IMR-90 (cell line): ENCODE results near the gene AOPEP. TPM values are rescaled to one million over a fixed set of nuclear protein-coding genes. Genes with fewer than 3 reads are reported as not detected.

Source experiments
- ATAC-seq: fragments of 200-7000 bp; cut with Tn5 transposase; 2 replicates; pipeline ENCODE4 v1.9.1; 2020; ENCODE audit warnings: low read depth, mild to moderate bottlenecking, moderate library complexity
- BruUV-seq: library from RNA; stranded (reverse); fragments of 400-500 nt; replicated peaks from 2 replicates; lab custom pipeline; 2021; lab: Mats Ljungman, UMichigan
- CTCF ChIA-PET: fragments of 300-600 bp; formaldehyde crosslinking; extraction: SDS; loops from one replicate; lab custom pipeline; 2021; ENCODE audit warnings: antibody characterized with exemption; lab: Yijun Ruan, JAX
- POLR2A ChIA-PET: fragments of 300-600 bp; sonication (Branson Sonifier 250); formaldehyde crosslinking; loops from one replicate; lab custom pipeline; 2022; ENCODE audit warnings: antibody characterized with exemption; ENCODE audit not compliant: unreplicated experiment; lab: Charles Lee
- DNase-seq: peaks from one replicate; pipeline ENCODE4 v3.0.0; 2013
- H2AFZ ChIP-seq: replicated peaks from 2 replicates; pipeline ENCODE3; 2013; ENCODE audit warnings: low read length, mild to moderate bottlenecking; ENCODE audit not compliant: poor library complexity
- H2AK5ac ChIP-seq: 2 replicates; pipeline ENCODE4 v1.6.1; 2013; ENCODE audit warnings: low read depth, low read length, inconsistent platforms
- H2AK9ac ChIP-seq: replicated peaks from 2 replicates; pipeline ENCODE3; 2013; ENCODE audit warnings: mild to moderate bottlenecking, low read depth, low read length, moderate library complexity; ENCODE audit not compliant: poor library complexity
- H2BK120ac ChIP-seq: 2 replicates; pipeline ENCODE4 v1.6.1; 2013; ENCODE audit warnings: low read depth, low read length, inconsistent platforms
- H2BK15ac ChIP-seq: 3 replicates; pipeline ENCODE4 v1.6.1; 2013; ENCODE audit warnings: low read depth, low read length, inconsistent platforms
- H2BK20ac ChIP-seq: 2 replicates; pipeline ENCODE4 v1.6.1; 2013; ENCODE audit warnings: low read depth, mild to moderate bottlenecking, inconsistent platforms, low read length, moderate library complexity
- H2BK5ac ChIP-seq: 2 replicates; pipeline ENCODE4 v1.6.1; 2013; ENCODE audit warnings: mild to moderate bottlenecking, low read depth, low read length, inconsistent platforms; ENCODE audit not compliant: poor library complexity, severe bottlenecking
- H3K14ac ChIP-seq: replicated peaks from 2 replicates; pipeline ENCODE4 v1.6.1; 2013; ENCODE audit warnings: low read depth, low read length, inconsistent platforms
- H3K18ac ChIP-seq: 2 replicates; pipeline ENCODE4 v1.6.1; 2013; ENCODE audit warnings: low read depth, low read length, control low read depth
- H3K23ac ChIP-seq: 2 replicates; pipeline ENCODE4 v1.6.1; 2013; ENCODE audit warnings: low read depth, low read length, inconsistent platforms
- H3K27ac ChIP-seq: 2 replicates; pipeline ENCODE4 v1.5.1; 2013; ENCODE audit warnings: mild to moderate bottlenecking, control low read depth, low read length; ENCODE audit not compliant: insufficient read depth
- H3K27me3 ChIP-seq: 2 replicates; pipeline ENCODE4 v1.6.1; 2013; ENCODE audit warnings: low read length; ENCODE audit not compliant: control insufficient read depth, insufficient read depth
- H3K36me3 ChIP-seq: 2 replicates; pipeline ENCODE4 v1.6.1; 2013; ENCODE audit warnings: low read length, mixed read lengths; ENCODE audit not compliant: control insufficient read depth, insufficient read depth
- H3K4ac ChIP-seq: 2 replicates; pipeline ENCODE4 v1.6.1; 2013; ENCODE audit warnings: low read depth, low read length, inconsistent platforms
- H3K4me1 ChIP-seq: 2 replicates; pipeline ENCODE4 v1.6.1; 2013; ENCODE audit warnings: low read length, mixed read lengths; ENCODE audit not compliant: control insufficient read depth, insufficient read depth
- H3K4me2 ChIP-seq: 2 replicates; pipeline ENCODE4 v1.6.1; 2013; ENCODE audit warnings: low read depth, mild to moderate bottlenecking, control low read depth, low read length, moderate library complexity
- H3K4me3 ChIP-seq: 2 replicates; pipeline ENCODE4 v1.5.1; 2013; ENCODE audit warnings: low read depth, mild to moderate bottlenecking, control low read depth, low read length, moderate library complexity; ENCODE audit not compliant: insufficient read depth
- H3K56ac ChIP-seq: 2 replicates; pipeline ENCODE4 v1.6.1; 2013; ENCODE audit warnings: low read length, inconsistent platforms; ENCODE audit not compliant: insufficient read depth; ENCODE audit errors: extremely low read depth
- H3K79me1 ChIP-seq, 2 experiments: 2 replicates each; pipeline ENCODE4 v1.6.1; 2013; ENCODE audit warnings: low read length in 2 of 2, inconsistent platforms in 1 of 2, low read depth in 1 of 2
- H3K9ac ChIP-seq: 2 replicates; pipeline ENCODE4 v1.6.1; 2013; ENCODE audit warnings: low read depth, low read length, control low read depth
- H3K9me1 ChIP-seq: 2 replicates; pipeline ENCODE4 v1.6.1; 2013; ENCODE audit warnings: low read length, inconsistent platforms; ENCODE audit not compliant: insufficient read depth
- H3K9me3 ChIP-seq: 2 replicates; pipeline ENCODE4 v1.6.1; 2013; ENCODE audit warnings: low read length; ENCODE audit not compliant: control insufficient read depth, insufficient read depth
- H4K20me1 ChIP-seq: 2 replicates; pipeline ENCODE4 v1.6.1; 2013; ENCODE audit warnings: low read length, inconsistent platforms; ENCODE audit not compliant: insufficient read depth
- H4K5ac ChIP-seq: 2 replicates; pipeline ENCODE4 v1.6.1; 2013; ENCODE audit warnings: mild to moderate bottlenecking, low read depth, low read length, control low read depth
- H4K8ac ChIP-seq, 2 experiments: 2 replicates each; pipeline ENCODE4 v1.6.1; 2013; ENCODE audit warnings: low read depth in 2 of 2, low read length in 2 of 2, control low read depth in 1 of 2, inconsistent platforms in 1 of 2
- H4K91ac ChIP-seq: 2 replicates; pipeline ENCODE4 v1.6.1; 2013; ENCODE audit warnings: low read depth, low read length, inconsistent platforms; ENCODE audit not compliant: insufficient read depth
- RCOR1 ChIP-seq: IDR thresholded peaks from 2 replicates; pipeline ENCODE4 v1.6.1; 2012; ENCODE audit warnings: mild to moderate bottlenecking, low read length, improper control_type of control experiment; ENCODE audit not compliant: insufficient replicate concordance
- WGBS, 2 experiments: methylation state at CpG; one replicate each; pipeline versions ENCODE4 v1.1.5 to v1.1.7; 2013; ENCODE audit warnings: missing lambda C conversion rate in 2 of 2; ENCODE audit not compliant: insufficient read length in 1 of 2; ENCODE audit errors: extremely low coverage in 2 of 2; 5-methylcytosine and 5-hydroxymethylcytosine counted together
- dilution Hi-C: fragments of 300-500 bp; cut with HindIII; formaldehyde crosslinking; loops from one replicate; pipeline ENCODE4 v1.14.3; 2018; ENCODE audit warnings: low sequenced_read_pairs; ENCODE audit not compliant: unreplicated experiment
- in situ Hi-C: fragments of 300-500 bp; cut with MboI; formaldehyde crosslinking; loops from 3 replicates; pipeline ENCODE4 v1.14.3; 2019; ENCODE audit warnings: low sequenced_read_pairs, inconsistent platforms, mixed read lengths
- intact Hi-C: fragments of 100-400 bp; cut with micrococcal nuclease; formaldehyde crosslinking; loops from 2 replicates; pipeline ENCODE4 v1.10.0; 2022
- polyA plus RNA-seq, 3 experiments: library from polyadenylated mRNA; depleted of rRNA; stranded (reverse); fragments of >200 nt; gene quantifications; 2 replicates each; pipeline ENCODE4 v1.2.3, GENCODE V29; 2012; ENCODE audit warnings: low replicate concordance in 1 of 3
- total RNA-seq: library from RNA; depleted of rRNA; stranded (reverse); fragments of >200 nt; gene quantifications from 2 replicates; pipeline ENCODE4 v1.2.3, GENCODE V29; 2012

The AOPEP gene
- total and polyA plus RNA-seq, 2 of the 4 experiments (the other 2 are of a cell fraction): 34.9 to 38.7 TPM

DNA sequence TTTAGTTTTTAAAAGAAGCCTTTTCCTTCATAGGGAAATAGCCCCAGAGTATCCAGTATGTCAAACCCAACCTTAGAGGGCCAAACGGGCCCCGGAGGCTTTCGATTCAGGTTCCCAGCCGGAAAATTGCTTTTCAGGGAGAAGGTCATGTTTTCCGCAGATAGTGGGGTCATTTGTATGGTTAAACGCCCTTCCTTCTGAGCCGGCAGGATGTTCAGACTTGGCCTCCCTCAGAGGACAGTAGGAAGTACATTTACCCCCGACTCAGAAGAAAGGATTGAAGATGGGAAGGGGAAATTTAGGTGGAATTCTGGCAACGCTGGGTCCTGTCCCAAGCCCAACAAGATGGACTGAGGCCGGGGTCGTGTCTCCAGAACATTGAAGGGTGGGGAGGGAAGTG is 195.2 kb downstream of the AOPEP start:
- H2BK120ac ChIP-seq: peak overlapping the region; percentile 97
- H2BK5ac ChIP-seq: peak overlapping the region; percentile 94
- peak overlapping the region; percentile 95 for H2BK20ac ChIP-seq
- TF ChIP-seq RCOR1: no peak
- BruUV-seq: TSS peak; percentile 87
- no peak overlapping the region for H3K4me3 ChIP-seq
- peak overlapping the region; percentile 36 for H3K4me2 ChIP-seq
- in situ Hi-C loops (no loop called here), dilution Hi-C loops (no loop called here), intact Hi-C loops (loop anchor here (1.0 to 5.0 kb wide), 8 partner anchors 15 to 239 kb away; no protein-coding TSS in a partner anchor)
- H3K27me3 ChIP-seq: no peaks in the 10 kb centered on the region
- peak overlapping the region; percentile 99 for H4K91ac ChIP-seq
- ATAC-seq (no peak), DNase-seq (no peak)
- peaks cover 32% of the 10 kb centered on the region for H3K4me1 ChIP-seq
- peak overlapping the region; percentile 94 for H3K23ac ChIP-seq
- peaks cover 25 to 46% of the 10 kb centered on the region in 2 experiments for H3K79me1 ChIP-seq
- H4K20me1 ChIP-seq: no peaks in the 10 kb centered on the region
- peak overlapping the region; percentile 96 for H3K14ac ChIP-seq
- H2AFZ ChIP-seq: peak overlapping the region; percentile 73
- H3K18ac ChIP-seq: peak overlapping the region; percentile 93
- 60% methylated on average over 1 of the region's 11 CpGs; no CpG with 5 or more reads in 1 of the 2 experiments for WGBS, 2 experiments
- H3K9ac ChIP-seq: peak overlapping the region; percentile 80
- H2BK15ac ChIP-seq: peak overlapping the region; percentile 96
- peak overlapping the region; percentile 91 for H4K5ac ChIP-seq
- ChIA-PET POLR2A (interaction anchor here (0.7 kb wide), 1 partner anchor 85 kb away, joined by 3 read pairs; no protein-coding TSS in a partner anchor), CTCF (interaction anchor here (0.5 to 1.1 kb wide), 2 partner anchors 18 to 104 kb away, joined by 3 read pairs; no protein-coding TSS in a partner anchor)
- H3K56ac ChIP-seq: peak overlapping the region; percentile 99
- H3K9me1 ChIP-seq: peaks cover 32% of the 10 kb centered on the region
- H3K36me3 ChIP-seq: no peaks in the 10 kb centered on the region
- H2AK9ac ChIP-seq: peak overlapping the region; percentile 98
- H4K8ac ChIP-seq: peak overlapping the region; percentile 93 to 98
- H2AK5ac ChIP-seq: peak overlapping the region; percentile 98
- H3K27ac ChIP-seq: peak overlapping the region; percentile 96
- no peaks in the 10 kb centered on the region for H3K9me3 ChIP-seq
- peak overlapping the region; percentile 98 for H3K4ac ChIP-seq
